H1 (cell line): ENCODE results near the gene KRT75. TPM values are rescaled to one million over a fixed set of nuclear protein-coding genes. Genes with fewer than 3 reads are reported as not detected.

Experiments
- CTCF ChIA-PET: fragments of 300-600 bp; sonication (Branson Sonifier 250); formaldehyde crosslinking; loops from one replicate; lab custom pipeline; 2021; ENCODE audit not compliant: partially characterized antibody; lab: Charles Lee
- POLR2A ChIA-PET: fragments of 300-600 bp; sonication (Branson Sonifier 250); formaldehyde crosslinking; loops from one replicate; lab custom pipeline; 2021; ENCODE audit warnings: inconsistent platforms; ENCODE audit not compliant: partially characterized antibody; lab: Charles Lee
- DNase-seq, 2 experiments: peaks; one replicate each; pipeline versions ENCODE4 v3.0.0 to v3.0.0-alpha.2; 2010 to 2022; ENCODE audit warnings: low spot score in 2 of 2, low read depth in 1 of 2, mixed read lengths in 1 of 2
- FAIRE-seq: peaks from 2 replicates; lab custom pipeline; 2011; peaks lifted over from hg19 to GRCh38; lab: Jason Lieb, UNC
- H2AFZ ChIP-seq: 2 replicates; pipeline ENCODE4 v1.8.1; 2012; ENCODE audit warnings: low read length, inconsistent platforms
- H2AK5ac ChIP-seq: 2 replicates; pipeline ENCODE4 v1.6.1; 2013; ENCODE audit warnings: low read depth, low read length
- H2BK120ac ChIP-seq: replicated peaks from 2 replicates; pipeline ENCODE3; 2013; ENCODE audit warnings: low read depth, low read length, inconsistent platforms
- H2BK12ac ChIP-seq: 2 replicates; pipeline ENCODE4 v1.6.1; 2013; ENCODE audit warnings: low read depth, low read length
- H2BK15ac ChIP-seq: 2 replicates; pipeline ENCODE4 v1.6.1; 2013; ENCODE audit warnings: low read length
- H2BK20ac ChIP-seq: 2 replicates; pipeline ENCODE4 v1.6.1; 2013; ENCODE audit warnings: low read length
- H2BK5ac ChIP-seq: 2 replicates; pipeline ENCODE4 v1.6.1; 2013; ENCODE audit warnings: low read depth, low read length
- H3K14ac ChIP-seq: 2 replicates; pipeline ENCODE4 v1.6.1; 2013; ENCODE audit warnings: inconsistent platforms; ENCODE audit not compliant: insufficient read length
- H3K18ac ChIP-seq: 2 replicates; pipeline ENCODE4 v1.6.1; 2013; ENCODE audit warnings: low read length; ENCODE audit errors: extremely low read depth
- H3K23ac ChIP-seq: 2 replicates; pipeline ENCODE4 v1.6.1; 2013; ENCODE audit warnings: inconsistent platforms; ENCODE audit not compliant: insufficient read length
- H3K23me2 ChIP-seq: 2 replicates; pipeline ENCODE4 v1.6.1; 2013; ENCODE audit warnings: low read depth, low read length
- H3K27ac ChIP-seq: 2 replicates; pipeline ENCODE4 v1.6.1; 2011; ENCODE audit warnings: low read depth, low read length, inconsistent platforms
- H3K27me3 ChIP-seq, 4 experiments: replicated peaks in 1 of 4; 1 replicate in 1 of 4; 2 replicates in 3 of 4; pipeline versions ENCODE4 v1.6.1 to v1.8.1; 2011 to 2013; ENCODE audit warnings: low read length in 3 of 4, mild to moderate bottlenecking in 3 of 4, inconsistent platforms in 2 of 4, mixed read lengths in 2 of 4, moderate library complexity in 1 of 4; ENCODE audit not compliant: control insufficient read depth in 3 of 4, insufficient read depth in 3 of 4; ENCODE audit errors: extremely low read depth in 1 of 4
- H3K36me3 ChIP-seq, 4 experiments: 2 replicates each; pipeline versions ENCODE4 v1.6.1 to v1.8.1; 2011 to 2013; ENCODE audit warnings: mild to moderate bottlenecking in 4 of 4, low read length in 3 of 4, moderate library complexity in 2 of 4, control low read depth in 1 of 4, inconsistent platforms in 1 of 4; ENCODE audit not compliant: insufficient read depth in 4 of 4, control insufficient read depth in 2 of 4
- H3K4ac ChIP-seq: replicated peaks from 2 replicates; pipeline ENCODE3; 2013; ENCODE audit warnings: low read length, low read depth, mixed read lengths, inconsistent platforms; ENCODE audit not compliant: insufficient read length
- H3K4me1 ChIP-seq, 4 experiments: replicated peaks in 1 of 4; 1 replicate in 1 of 4; 2 replicates in 3 of 4; pipeline versions ENCODE4 v1.6.1 to v1.8.1; 2011 to 2013; ENCODE audit warnings: low read length in 3 of 4, inconsistent platforms in 2 of 4, mixed read lengths in 1 of 4; ENCODE audit not compliant: insufficient read depth in 4 of 4, control insufficient read depth in 3 of 4
- H3K4me2 ChIP-seq, 2 experiments: 2 replicates each; pipeline versions ENCODE4 v1.6.1 to v1.8.1; 2011 to 2013; ENCODE audit warnings: low read depth in 2 of 2, low read length in 2 of 2, control low read depth in 1 of 2, inconsistent platforms in 1 of 2, mild to moderate bottlenecking in 1 of 2; ENCODE audit not compliant: insufficient read depth in 1 of 2
- H3K4me3 ChIP-seq, 4 experiments: fragments of 200-600, 300-600 bp in 1 of 4; sonication (generic), shearing (Covaris generic), sonication (Bioruptor Twin) in 1 of 4; 2 replicates each; pipeline versions ENCODE4 v1.5.1 to v1.8.1; 2011 to 2016; ENCODE audit warnings: low read length in 4 of 4, low read depth in 3 of 4, control low read depth in 2 of 4, inconsistent platforms in 2 of 4, mild to moderate bottlenecking in 2 of 4, mixed read lengths in 1 of 4, moderate library complexity in 1 of 4; ENCODE audit not compliant: insufficient read depth in 2 of 4; ENCODE audit errors: extremely low read depth in 1 of 4
- H3K56ac ChIP-seq: replicated peaks from 2 replicates; pipeline ENCODE3; 2013; ENCODE audit warnings: low read depth, mild to moderate bottlenecking, mixed read lengths, low read length, inconsistent platforms; ENCODE audit not compliant: insufficient read length
- H3K79me1 ChIP-seq: 2 replicates; pipeline ENCODE4 v1.6.1; 2013; ENCODE audit warnings: low read depth, low read length, control low read depth
- H3K79me2 ChIP-seq, 2 experiments: 2 replicates each; pipeline versions ENCODE4 v1.6.1 to v1.8.1; 2012 to 2013; ENCODE audit warnings: low read length in 2 of 2, mild to moderate bottlenecking in 2 of 2, inconsistent platforms in 1 of 2; ENCODE audit not compliant: insufficient read depth in 2 of 2, control insufficient read depth in 1 of 2
- H3K9ac ChIP-seq, 4 experiments: replicated peaks in 1 of 4; 1 replicate in 1 of 4; 2 replicates in 3 of 4; pipeline versions ENCODE4 v1.6.1 to v1.8.1; 2011 to 2013; ENCODE audit warnings: low read depth in 3 of 4, low read length in 3 of 4, control low read depth in 2 of 4, mild to moderate bottlenecking in 2 of 4, moderate library complexity in 2 of 4, inconsistent platforms in 1 of 4; ENCODE audit errors: extremely low read depth in 1 of 4
- H3K9me3 ChIP-seq, 2 experiments: 2 replicates each; pipeline versions ENCODE4 v1.6.1 to v1.8.1; 2012 to 2013; ENCODE audit warnings: mild to moderate bottlenecking in 2 of 2, moderate library complexity in 2 of 2, control low read depth in 1 of 2, inconsistent platforms in 1 of 2, low read depth in 1 of 2, low read length in 1 of 2, mixed read lengths in 1 of 2; ENCODE audit not compliant: insufficient read depth in 2 of 2
- H4K20me1 ChIP-seq, 2 experiments: replicated peaks in 1 of 2; 2 replicates each; pipeline versions ENCODE3 to v1.8.1; 2011 to 2013; ENCODE audit warnings: inconsistent platforms in 2 of 2, low read length in 2 of 2, mild to moderate bottlenecking in 1 of 2; ENCODE audit not compliant: insufficient read depth in 2 of 2, control insufficient read depth in 1 of 2
- H4K5ac ChIP-seq: 2 replicates; pipeline ENCODE4 v1.6.1; 2013; ENCODE audit warnings: low read length, low read depth, mixed read lengths, inconsistent platforms; ENCODE audit not compliant: insufficient read length
- H4K8ac ChIP-seq: 2 replicates; pipeline ENCODE4 v1.8.0; 2013; ENCODE audit warnings: mild to moderate bottlenecking, moderate library complexity, low read length, inconsistent platforms; ENCODE audit not compliant: insufficient read depth; ENCODE audit errors: extremely low read depth
- H4K91ac ChIP-seq: replicated peaks from 2 replicates; pipeline ENCODE3; 2013; ENCODE audit warnings: low read length, mixed read lengths, inconsistent platforms; ENCODE audit not compliant: insufficient read length
- PHF8 ChIP-seq: fragments of 200-600 bp; sonication (generic); conservative IDR thresholded peaks from 2 replicates; pipeline ENCODE4 v1.7.1; 2012; ENCODE audit warnings: low read depth, mild to moderate bottlenecking, inconsistent platforms, low read length, moderate library complexity
- TAF1 ChIP-seq: IDR thresholded peaks from 2 replicates; pipeline ENCODE4 v1.6.1; 2011; ENCODE audit warnings: mild to moderate bottlenecking, low read depth, low read length
- WGBS, 2 experiments: shearing (Covaris generic) in 1 of 2; methylation state at CpG; one replicate each; pipeline versions ENCODE4 v1.1.6 to v1.1.7; 2013 to 2015; ENCODE audit warnings: low lambda C conversion rate in 2 of 2, mixed read lengths in 2 of 2, inconsistent platforms in 1 of 2, low coverage in 1 of 2, missing lambda C conversion rate in 1 of 2; ENCODE audit not compliant: insufficient replicate concordance in 2 of 2, insufficient coverage in 1 of 2, insufficient read length in 1 of 2; ENCODE audit errors: extremely low coverage in 1 of 2, missing lambda C conversion rate in 1 of 2; 5-methylcytosine and 5-hydroxymethylcytosine counted together
- polyA plus RNA-seq, 7 experiments: library from polyadenylated mRNA; depleted of rRNA in 3 of 7; stranded (reverse) in 5 of 7; unstranded in 2 of 7; fragments of >200 nt in 5 of 7; fragments of 200-250 nt in 2 of 7; gene quantifications; 1 replicate in 5 of 7; 2 replicates in 1 of 7; 4 replicates in 1 of 7; pipeline versions ENCODE4 v1.2.1 to v1.2.3, GENCODE V29; 2011 to 2013; ENCODE audit warnings: missing spikeins in 2 of 7, mixed read lengths in 2 of 7
- total RNA-seq: library from RNA; stranded (reverse); fragmentation: NEBNext Ultra II Directional; extraction: Animal tissue kit (Norgen Biotek cat#: 25700); gene quantifications from 2 replicates; pipeline ENCODE4 v1.2.1, GENCODE V29; 2021

Gene KRT75
- total and polyA plus RNA-seq, 2 of the 8 experiments (the other 6 are each of a cell fraction or from before 2014, with no cell fraction given), result not detected

DNA sequence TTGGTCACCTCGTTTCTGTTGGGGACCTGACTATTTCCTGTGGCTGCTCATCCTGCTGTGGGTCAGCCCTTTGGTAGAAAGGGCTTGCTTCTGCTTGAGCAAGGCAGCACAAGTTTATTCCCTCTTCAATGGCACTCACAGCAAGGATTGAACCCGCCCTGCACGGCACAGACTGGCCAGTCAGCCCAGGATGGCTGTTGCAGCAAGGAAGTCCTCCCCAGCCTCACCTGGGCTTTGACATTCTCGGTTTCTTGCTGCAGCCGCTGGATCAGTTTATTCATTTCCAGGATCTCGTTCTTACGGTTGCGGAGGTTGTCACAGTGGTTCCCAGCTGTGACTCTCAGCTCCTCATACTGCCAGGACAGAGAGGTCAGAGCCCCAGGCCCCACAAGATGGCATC lies 37.5 kb downstream of the KRT75 start:
- Histone ChIP-seq H2AK5ac (no peak overlapping the region), H2BK120ac (no peak overlapping the region), H3K79me2 (no peaks in the 10 kb centered on the region), H3K56ac (no peak overlapping the region), H2BK12ac (no peak overlapping the region), H3K18ac (no peak overlapping the region), H3K4me3 (no peak overlapping the region), H3K27me3 (peaks cover 0 to 4% (median 0%) of the 10 kb centered on the region in 4 experiments; a peak in 2 of 7 replicates), H3K4me2 (no peak overlapping the region), H2BK5ac (no peak overlapping the region), H3K9me3 (no peaks in the 10 kb centered on the region), H3K14ac (no peak overlapping the region), H3K23ac (no peak overlapping the region), H4K5ac (no peak overlapping the region), H4K8ac (no peak overlapping the region), H4K91ac (no peak overlapping the region), H3K36me3 (no peaks in the 10 kb centered on the region), H2BK20ac (no peak overlapping the region), H3K9ac (no peak overlapping the region), H4K20me1 (no peaks in the 10 kb centered on the region), H3K23me2 (peaks cover 3% of the 10 kb centered on the region; the same call in 1 of the 2 replicates), H2BK15ac (no peak overlapping the region), H3K79me1 (no peaks in the 10 kb centered on the region), H3K4ac (no peak overlapping the region), H2AFZ (no peak overlapping the region), H3K4me1 (no peaks in the 10 kb centered on the region; a peak in 1 of 7 replicates), H3K27ac (no peak overlapping the region)
- CTCF ChIA-PET, result interaction anchor here (0.7 to 11.3 kb wide), 54 partner anchors 10 to 488 kb away, joined by 3 to 112 read pairs (median 10); partner anchors contain the start of genes KRT1, KRT5, KRT6A and KRT71
- no peak for DNase-seq
- POLR2A ChIA-PET, result no interaction called here
- no peak for FAIRE-seq
- 94% methylated on average over 8 of the region's 8 CpGs; no CpG with 5 or more reads in 1 of the 2 experiments for WGBS, 2 experiments
- TF ChIP-seq TAF1, result no peak
- TF ChIP-seq PHF8, result no peak
